Neutrophil (primary cell): Measurements from ENCODE around the gene GDI2.
A peak's percentile ranks its signal among the peaks of the same experiment; 100 is the strongest.

Experiments
- H3K27ac ChIP-seq: fragments of 200-600 bp; sonication (generic); 2 replicates; pipeline ENCODE4 v1.5.1; 2016; ENCODE audit warnings: mild to moderate bottlenecking, moderate library complexity
- H3K27me3 ChIP-seq: fragments of 200-600 bp; sonication (generic); 2 replicates; pipeline ENCODE4 v1.6.0; 2016; ENCODE audit warnings: mild to moderate bottlenecking
- H3K36me3 ChIP-seq: fragments of 200-600 bp; sonication (generic); 2 replicates; pipeline ENCODE4 v1.5.1; 2017
- H3K4me1 ChIP-seq, 2 experiments: fragments of 200-600 bp in 1 of 2; sonication (generic) in 1 of 2; 1 replicate in 1 of 2; 2 replicates in 1 of 2; pipeline versions ENCODE4 v1.5.1 to v1.6.1; 2013 to 2016; ENCODE audit warnings: low read depth in 1 of 2, low read length in 1 of 2, mild to moderate bottlenecking in 1 of 2, moderate library complexity in 1 of 2; ENCODE audit not compliant: control insufficient read depth in 1 of 2, insufficient read depth in 1 of 2
- H3K4me3 ChIP-seq, 2 experiments: fragments of 200-600 bp in 1 of 2; sonication (generic) in 1 of 2; 1 replicate in 1 of 2; 2 replicates in 1 of 2; pipeline ENCODE4 v1.5.1; 2013 to 2016; ENCODE audit warnings: low read depth in 1 of 2, low read length in 1 of 2, mild to moderate bottlenecking in 1 of 2, moderate library complexity in 1 of 2
- H3K9me3 ChIP-seq: fragments of 200-600 bp; sonication (generic); 2 replicates; pipeline ENCODE4 v1.5.1; 2016
- CTCF ChIP-seq: fragments of 200-600 bp; sonication (generic); IDR thresholded peaks from 2 replicates; pipeline ENCODE4 v1.5.1; 2016; ENCODE audit warnings: antibody characterized with exemption

The GDI2 gene

DNA sequence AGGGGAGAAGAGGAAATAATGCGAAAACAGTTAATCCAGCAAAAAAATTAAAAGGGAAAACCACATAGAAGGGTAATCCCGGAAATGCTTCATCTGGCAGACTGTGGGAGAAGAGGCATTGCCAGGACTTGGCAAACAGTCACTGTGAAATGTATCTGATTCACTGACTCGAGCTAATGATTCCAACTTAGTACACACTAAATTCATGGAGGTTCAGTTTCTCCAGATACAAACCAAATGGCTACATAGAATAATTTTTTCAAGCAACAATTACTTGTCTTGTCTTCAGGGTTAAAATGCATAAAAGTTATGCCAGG, 36.4 kb downstream of the GDI2 start:
- H3K4me1 ChIP-seq: peaks cover 10% of the 10 kb centered on the region in 2 experiments
- TF ChIP-seq CTCF: no peak
- H3K27ac ChIP-seq: peak overlapping the region; percentile 71
- no peaks in the 10 kb centered on the region for H3K9me3 ChIP-seq
- no peak overlapping the region for H3K4me3 ChIP-seq
- H3K36me3 ChIP-seq: peaks cover 39% of the 10 kb centered on the region
- no peaks in the 10 kb centered on the region for H3K27me3 ChIP-seq

DNA sequence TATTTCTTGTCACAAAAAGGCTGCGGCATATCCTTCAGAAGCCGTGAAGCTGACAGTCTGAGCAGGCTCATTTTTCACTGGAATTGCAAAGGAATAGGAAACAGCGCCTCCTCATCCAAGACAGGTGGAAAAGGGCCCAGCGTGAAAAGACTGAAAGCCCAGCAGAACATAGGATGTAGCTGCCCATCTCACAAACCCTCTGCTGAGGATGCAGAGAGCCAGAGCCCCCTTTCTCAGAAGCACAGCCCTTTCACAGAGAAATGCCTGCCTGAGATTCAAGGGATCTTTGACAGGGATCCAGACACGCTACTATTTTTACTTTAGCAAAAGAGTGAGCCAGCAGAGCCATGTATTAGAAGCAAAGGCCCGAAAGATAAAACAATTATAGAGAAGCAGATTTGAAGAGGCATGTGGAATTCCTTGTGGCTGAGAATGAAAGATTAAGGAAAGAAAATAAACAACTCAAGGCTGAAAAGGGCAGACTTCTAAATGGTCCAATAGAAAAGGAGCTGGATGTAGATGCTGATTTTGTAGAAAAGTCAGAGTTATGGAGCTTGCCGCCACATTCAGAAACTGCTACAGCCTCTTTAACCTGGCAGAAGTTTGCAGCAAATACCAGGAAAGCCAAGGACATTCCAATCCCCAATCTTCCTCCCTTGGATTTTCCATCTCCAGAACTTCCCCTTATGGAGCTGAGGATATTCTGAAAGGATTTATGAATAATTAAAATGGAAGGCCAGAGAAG, 36.9 kb downstream of the GDI2 start:
- peaks cover 41% of the 10 kb centered on the region for H3K36me3 ChIP-seq
- H3K4me1 ChIP-seq: peaks cover 10% of the 10 kb centered on the region in 2 experiments
- H3K4me3 ChIP-seq: no peak overlapping the region
- no peak for TF ChIP-seq CTCF
- H3K9me3 ChIP-seq: no peaks in the 10 kb centered on the region
- H3K27me3 ChIP-seq: no peaks in the 10 kb centered on the region
- H3K27ac ChIP-seq: peak overlapping the region; percentile 71

DNA sequence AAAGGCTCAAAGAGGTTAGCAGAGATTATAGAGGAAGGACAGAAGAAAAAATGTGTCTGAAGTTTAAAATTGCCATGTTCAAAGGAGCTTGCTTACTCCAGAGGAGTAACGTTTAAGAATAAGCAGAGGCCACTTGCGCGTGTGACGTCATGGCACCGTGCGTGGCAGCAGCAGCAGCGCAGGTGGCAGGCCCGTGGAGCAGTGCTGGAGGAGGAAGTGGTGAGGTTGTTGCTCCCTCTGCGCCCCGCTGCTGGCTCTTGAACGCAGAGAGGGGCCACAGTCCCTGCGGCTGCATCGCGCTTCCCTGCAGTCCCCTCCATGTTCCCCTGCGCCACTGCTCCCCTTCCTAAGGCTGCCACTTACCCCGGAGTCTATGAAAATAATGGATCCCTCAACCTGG, 37.5 kb downstream of the GDI2 start:
- H3K36me3 ChIP-seq: peaks cover 42% of the 10 kb centered on the region
- no peaks in the 10 kb centered on the region for H3K27me3 ChIP-seq
- no peak overlapping the region for H3K4me3 ChIP-seq

DNA sequence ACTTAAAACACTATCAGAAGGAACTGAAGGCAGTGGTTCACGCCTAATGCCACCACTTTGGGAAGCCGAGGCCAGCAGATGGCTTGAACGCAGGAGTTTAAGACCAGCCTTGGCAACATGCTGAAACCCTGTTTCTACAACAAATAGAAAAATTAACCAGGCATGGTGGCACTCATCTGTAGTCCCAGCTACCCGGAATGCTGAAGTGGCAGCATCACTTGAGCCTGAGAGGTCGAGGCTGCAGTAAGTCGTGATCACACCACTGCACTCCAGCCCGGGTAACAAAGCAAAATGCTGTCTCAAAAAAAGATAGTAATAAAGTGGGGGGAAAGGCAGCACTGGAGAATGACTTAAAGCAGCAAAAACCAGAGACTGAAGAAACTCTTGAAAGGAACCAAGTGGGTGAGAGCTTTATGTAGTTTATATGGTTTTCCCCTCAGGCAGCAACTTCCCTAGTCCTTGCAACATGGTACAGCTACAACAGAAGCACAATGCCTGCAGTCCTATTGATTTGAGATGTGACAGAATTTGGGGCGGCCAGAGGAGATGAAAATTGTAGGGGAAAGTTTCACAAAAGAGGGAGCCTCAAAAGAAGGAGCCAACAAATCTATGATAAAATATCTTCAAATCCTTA, 38.1 kb downstream of the GDI2 start:
- peaks cover 42% of the 10 kb centered on the region for H3K36me3 ChIP-seq
- H3K4me3 ChIP-seq: no peak overlapping the region
- H3K4me1 ChIP-seq: peaks cover 10% of the 10 kb centered on the region in 2 experiments
- TF ChIP-seq CTCF: no peak
- H3K9me3 ChIP-seq: no peaks in the 10 kb centered on the region
- peak overlapping the region; percentile 71 for H3K27ac ChIP-seq
- H3K27me3 ChIP-seq: no peaks in the 10 kb centered on the region

More for the DNA sequence above, 37.5 kb downstream of the GDI2 start:
- no peak for TF ChIP-seq CTCF
- no peaks in the 10 kb centered on the region for H3K9me3 ChIP-seq
- H3K27ac ChIP-seq: peak overlapping the region; percentile 71
- peaks cover 10% of the 10 kb centered on the region in 2 experiments for H3K4me1 ChIP-seq

DNA sequence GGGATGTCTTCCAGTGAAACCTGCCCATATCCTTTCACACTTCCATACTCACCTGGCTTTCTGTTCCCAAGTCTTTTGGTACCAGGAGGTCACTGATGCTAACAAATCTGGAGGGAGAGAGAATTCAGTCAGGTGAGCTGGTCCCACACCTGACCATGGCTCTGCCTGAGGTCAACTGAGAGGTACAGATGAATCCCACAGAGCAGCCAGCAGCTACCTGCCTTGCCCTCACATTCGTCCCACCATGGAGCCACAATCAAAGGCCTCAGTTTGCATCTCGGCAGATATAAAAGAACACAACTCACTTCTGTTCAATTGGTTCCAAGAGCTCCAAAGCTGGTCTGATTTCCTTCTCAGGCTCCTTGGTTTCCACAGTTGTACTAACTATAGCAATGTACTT, 47.0 kb downstream of the GDI2 start:
- H3K27ac ChIP-seq: no peak overlapping the region
- TF ChIP-seq CTCF: no peak

More for the DNA sequence above, 47.0 kb downstream of the GDI2 start:
- no peak overlapping the region for H3K4me3 ChIP-seq
- no peaks in the 10 kb centered on the region for H3K4me1 ChIP-seq
- no peaks in the 10 kb centered on the region for H3K27me3 ChIP-seq
- H3K9me3 ChIP-seq: no peaks in the 10 kb centered on the region
- peaks cover 84% of the 10 kb centered on the region for H3K36me3 ChIP-seq
